Heart left ventricle (tissue), 13 donors: ENCODE measurements around the gene C12orf60.

Experiments
- POLR2A ChIP-seq, 2 donors: fragments of 450-650 bp; IDR thresholded peaks; one replicate each; pipeline ENCODE4 v1.6.1; 2017; ENCODE audit warnings: antibody characterized with exemption in 2 of 2, mild to moderate bottlenecking in 2 of 2, moderate library complexity in 2 of 2
- TF ChIP-seq, protein P1 (sequence below), 12 donors: fragments of 200-600 bp; sonication (generic) in 4 of 12; IDR thresholded peaks; one replicate each; pipeline versions ENCODE4 v1.5.0 to v1.8.0; 2018 to 2022; ENCODE audit warnings: antibody characterized with exemption in 12 of 12, mild to moderate bottlenecking in 5 of 12
- donor health status: ischemic (EF 13 %, LVEDD 7.1; RV severe dilation, severe dysfunction).
- donor health status: DM: no; HTN: yes; CAD: no.
- donor health status: DM: no; HTN: no; CAD: no.
- donor health status: ischemic (EF 25% LVEDD 6.9; RV normal size, moderate dysfunction).
- donor health status: ischemic (EF 25% LVEDD 5.7; RV mildly dilated, moderate dysfunction).
- donor health status: ischemic (EF 35%, LVEDD 5.7; RV mildly dilated, moderate dysfunction).
- donor health status: nonischemic (EF 11% LVEDD 7.7; RV severe dilation, severe dysfunction).
- donor health status: DM: yes; HTN: yes; CAD: no.
- donor health status: PGD.
- donor health status: ischemic (EF 29% LVEDD 5.4; RV normal size, mild dysfunction).
- donor health status: nonischemic (EF 23%, LVEDD 6.1; RV moderate dilation, normal function).

- TF ChIP-seq, protein P1, sequence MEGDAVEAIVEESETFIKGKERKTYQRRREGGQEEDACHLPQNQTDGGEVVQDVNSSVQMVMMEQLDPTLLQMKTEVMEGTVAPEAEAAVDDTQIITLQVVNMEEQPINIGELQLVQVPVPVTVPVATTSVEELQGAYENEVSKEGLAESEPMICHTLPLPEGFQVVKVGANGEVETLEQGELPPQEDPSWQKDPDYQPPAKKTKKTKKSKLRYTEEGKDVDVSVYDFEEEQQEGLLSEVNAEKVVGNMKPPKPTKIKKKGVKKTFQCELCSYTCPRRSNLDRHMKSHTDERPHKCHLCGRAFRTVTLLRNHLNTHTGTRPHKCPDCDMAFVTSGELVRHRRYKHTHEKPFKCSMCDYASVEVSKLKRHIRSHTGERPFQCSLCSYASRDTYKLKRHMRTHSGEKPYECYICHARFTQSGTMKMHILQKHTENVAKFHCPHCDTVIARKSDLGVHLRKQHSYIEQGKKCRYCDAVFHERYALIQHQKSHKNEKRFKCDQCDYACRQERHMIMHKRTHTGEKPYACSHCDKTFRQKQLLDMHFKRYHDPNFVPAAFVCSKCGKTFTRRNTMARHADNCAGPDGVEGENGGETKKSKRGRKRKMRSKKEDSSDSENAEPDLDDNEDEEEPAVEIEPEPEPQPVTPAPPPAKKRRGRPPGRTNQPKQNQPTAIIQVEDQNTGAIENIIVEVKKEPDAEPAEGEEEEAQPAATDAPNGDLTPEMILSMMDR (IDR thresholded peaks at IDR 0.05): peak in 2 of 12 donors; percentile 16 to 24
- TF ChIP-seq POLR2A (IDR thresholded peaks at IDR 0.05): peak in 1 of 2 donors; percentile 84
Observed at GRCh38 chr12:14770496-14771461, 32.7 kb upstream of the C12orf60 start.
